HepG2 (cell line): ENCODE measurements around the gene PRDX2. TPM values are rescaled to one million over a fixed set of nuclear protein-coding genes. Genes with fewer than 3 reads are reported as not detected.
A peak's percentile ranks its signal among the peaks of the same experiment; 100 is the strongest.

ENCODE experiments used
- ATAC-seq: fragments of 200-7000 bp; cut with Tn5 transposase; 3 replicates; pipeline ENCODE4 v1.9.1; 2020; ENCODE audit warnings: mild to moderate bottlenecking, moderate library complexity
- BruUV-seq: library from RNA; stranded (reverse); fragments of 400-500 nt; replicated peaks from 2 replicates; lab custom pipeline; 2021; lab: Mats Ljungman, UMichigan
- CTCF ChIA-PET: fragments of 300-600 bp; formaldehyde crosslinking; extraction: SDS; loops from one replicate; lab custom pipeline; 2021; ENCODE audit warnings: low total read pairs, inconsistent platforms, low intra/inter-chr PET ratio; lab: Yijun Ruan, JAX
- POLR2A ChIA-PET: fragments of 350-600 bp; sonication (Branson Sonifier 250); formaldehyde crosslinking; loops from one replicate; lab custom pipeline; 2020; ENCODE audit warnings: antibody characterized with exemption, inconsistent platforms; lab: Yijun Ruan, JAX
- DNase-seq: peaks from one replicate; pipeline ENCODE4 v3.0.0-alpha.2; 2015; ENCODE audit warnings: low spot score
- FAIRE-seq: peaks from 3 replicates; lab custom pipeline; 2011; peaks lifted over from hg19 to GRCh38; lab: Jason Lieb, UNC
- H2AFZ ChIP-seq: one replicate; pipeline ENCODE4 v1.6.1; 2011; ENCODE audit warnings: low read length, inconsistent platforms
- H3K27ac ChIP-seq: fragments of 300-600 bp; 3 replicates; pipeline ENCODE4 v1.8.0; 2011; ENCODE audit warnings: mixed run types, mild to moderate bottlenecking, mixed read lengths, low read length, inconsistent platforms; ENCODE audit not compliant: insufficient read depth; ENCODE audit errors: extremely low read length
- H3K27me3 ChIP-seq, 2 experiments: fragments of 200-600 bp in 1 of 2; 2 replicates in 1 of 2; 3 replicates in 1 of 2; pipeline versions ENCODE4 v1.6.0 to v1.8.0; 2011; ENCODE audit warnings: low read length in 2 of 2, mild to moderate bottlenecking in 2 of 2, moderate library complexity in 2 of 2, inconsistent platforms in 1 of 2; ENCODE audit not compliant: insufficient read depth in 2 of 2, control insufficient read depth in 1 of 2
- H3K36me3 ChIP-seq, 2 experiments: fragments of 200-600 bp in 1 of 2; replicated peaks in 1 of 2; 2 replicates in 1 of 2; 3 replicates in 1 of 2; pipeline versions ENCODE4 v1.5.1 to v1.8.0; 2011; ENCODE audit warnings: low read length in 2 of 2, inconsistent platforms in 1 of 2; ENCODE audit not compliant: insufficient read depth in 2 of 2, control insufficient read depth in 1 of 2
- H3K4me1 ChIP-seq: 2 replicates; pipeline ENCODE4 v1.5.1; 2012; ENCODE audit warnings: low read length, inconsistent platforms; ENCODE audit not compliant: insufficient read depth
- H3K4me2 ChIP-seq: 2 replicates; pipeline ENCODE4 v1.6.0; 2011; ENCODE audit warnings: low read depth, low read length, inconsistent platforms
- H3K4me3 ChIP-seq, 3 experiments: fragments of 200-600 bp in 1 of 3; sonication (generic), shearing (Covaris generic) in 1 of 3; replicated peaks in 1 of 3; 2 replicates each; pipeline ENCODE4 v1.5.1; 2011 to 2016; ENCODE audit warnings: low read length in 3 of 3, inconsistent platforms in 2 of 3, low read depth in 2 of 3, mild to moderate bottlenecking in 2 of 3, control low read depth in 1 of 3, mixed read lengths in 1 of 3; ENCODE audit not compliant: insufficient read depth in 1 of 3
- H3K79me2 ChIP-seq: one replicate; pipeline ENCODE4 v1.6.1; 2011; ENCODE audit warnings: low read length, inconsistent platforms; ENCODE audit not compliant: insufficient read depth
- H3K9ac ChIP-seq: 2 replicates; pipeline ENCODE4 v1.6.0; 2011; ENCODE audit warnings: mild to moderate bottlenecking, low read depth, low read length, inconsistent platforms; ENCODE audit not compliant: insufficient read depth
- H3K9me3 ChIP-seq: 2 replicates; pipeline ENCODE4 v1.5.1; 2012; ENCODE audit warnings: mild to moderate bottlenecking, low read length
- H4K20me1 ChIP-seq: 2 replicates; pipeline ENCODE4 v1.6.0; 2011; ENCODE audit warnings: inconsistent platforms, mild to moderate bottlenecking, low read length, moderate library complexity; ENCODE audit not compliant: insufficient read depth
- GATAD2A ChIP-seq: IDR thresholded peaks from 2 replicates; pipeline ENCODE4 v1.6.1; 2016
- NR2F1 ChIP-seq, 2 experiments: fragments of 450-650 bp in 1 of 2; formaldehyde crosslinking in 1 of 2; IDR thresholded peaks; 2 replicates each; pipeline versions ENCODE4 v1.5.0 to v1.6.1; 2016 to 2020; ENCODE audit warnings: mild to moderate bottlenecking in 1 of 2, missing compliant biosample characterization in 1 of 2, missing genetic modification reagents in 1 of 2, moderate library complexity in 1 of 2
- PHF5A ChIP-seq: IDR thresholded peaks from one replicate; pipeline ENCODE4 v1.6.1; 2018; ENCODE audit warnings: low read depth, missing genetic modification reagents; ENCODE audit not compliant: unreplicated experiment
- TEAD3 ChIP-seq: optimal IDR thresholded peaks from 2 replicates; pipeline ENCODE3; 2016; ENCODE audit warnings: borderline replicate concordance
- YEATS2 ChIP-seq: sonication (generic); formaldehyde crosslinking; IDR thresholded peaks from 2 replicates; pipeline ENCODE4 v1.4.0; 2020; ENCODE audit warnings: missing genetic modification reagents, borderline replicate concordance
- ZBTB7B ChIP-seq: sonication (generic); formaldehyde crosslinking; IDR thresholded peaks from 2 replicates; pipeline ENCODE4 v1.4.0; 2020; ENCODE audit warnings: missing genetic modification reagents
- ZMYM2 ChIP-seq: sonication (generic); formaldehyde crosslinking; IDR thresholded peaks from 2 replicates; pipeline ENCODE4 v1.8.0; 2022; ENCODE audit warnings: mild to moderate bottlenecking, missing genetic modification reagents
- ZNF138 ChIP-seq: sonication (generic); formaldehyde crosslinking; IDR thresholded peaks from 2 replicates; pipeline ENCODE4 v1.5.0; 2020; ENCODE audit warnings: mild to moderate bottlenecking, low read depth, missing genetic modification reagents
- ZNF205 ChIP-seq: IDR thresholded peaks from 2 replicates; pipeline ENCODE4 v1.6.1; 2018; ENCODE audit warnings: missing biosample characterization, missing genetic modification reagents
- ZNF230 ChIP-seq: sonication (generic); formaldehyde crosslinking; IDR thresholded peaks from 2 replicates; pipeline ENCODE4 v1.4.0; 2020; ENCODE audit warnings: mild to moderate bottlenecking, missing genetic modification reagents
- ZNF501 ChIP-seq: sonication (generic); formaldehyde crosslinking; IDR thresholded peaks from 2 replicates; pipeline ENCODE4 v1.5.1; 2020; ENCODE audit warnings: mild to moderate bottlenecking, moderate library complexity, missing genetic modification reagents
- ZNF737 ChIP-seq: sonication (generic); formaldehyde crosslinking; IDR thresholded peaks from 2 replicates; pipeline ENCODE4 v1.5.0; 2020; ENCODE audit warnings: missing genetic modification reagents, mild to moderate bottlenecking, borderline replicate concordance
- ZNF746 ChIP-seq: sonication (generic); formaldehyde crosslinking; IDR thresholded peaks from 2 replicates; pipeline ENCODE4 v1.8.0; 2022; ENCODE audit warnings: mild to moderate bottlenecking, missing genetic modification reagents
- ZSCAN30 ChIP-seq: sonication (generic); formaldehyde crosslinking; IDR thresholded peaks from 2 replicates; pipeline ENCODE4 v1.5.0; 2020; ENCODE audit warnings: mild to moderate bottlenecking, missing genetic modification reagents
- WGBS: methylation state at CpG from one replicate; pipeline ENCODE4 v1.1.6; 2017; ENCODE audit warnings: low lambda C conversion rate; 5-methylcytosine and 5-hydroxymethylcytosine counted together
- in situ Hi-C: cut with HindIII; loops from 2 replicates; pipeline ENCODE4 v1.10.0; 2017; ENCODE audit warnings: low pct_unique_long_range_greater_than_20kb; ENCODE audit not compliant: extremely low pct_ligation_motif_present
- intact Hi-C: fragments of 100-400 bp; cut with micrococcal nuclease; formaldehyde crosslinking; loops from one replicate; pipeline ENCODE4 v1.10.0; 2022; ENCODE audit not compliant: unreplicated experiment
- polyA plus RNA-seq, 8 experiments: library from polyadenylated mRNA; depleted of rRNA in 3 of 8; stranded (reverse) in 7 of 8; unstranded in 1 of 8; fragments of >200 nt; fragmentation: Illumina TruSeq in 4 of 8; extraction: Trizol in 4 of 8; gene quantifications; 2 replicates each; pipeline versions ENCODE4 v1.2.1 to v1.2.3, GENCODE V29; 2011 to 2016; ENCODE audit warnings: low read depth in 4 of 8, missing spikeins in 1 of 8, mixed read lengths in 1 of 8; ENCODE audit not compliant: insufficient read depth in 1 of 8
- total RNA-seq, 5 experiments: library from RNA; depleted of rRNA; stranded (reverse); fragments of >200 nt; fragmentation: Illumina TruSeq; extraction: Trizol; gene quantifications; 2 replicates each; pipeline ENCODE4 v1.2.3, GENCODE V29; 2016; ENCODE audit warnings: low read depth in 1 of 5
- TF ChIP-seq, protein P1 (sequence below): sonication (generic); formaldehyde crosslinking; IDR thresholded peaks from 2 replicates; pipeline ENCODE4 v1.5.0; 2020; ENCODE audit warnings: mild to moderate bottlenecking, missing genetic modification reagents, moderate library complexity

The PRDX2 gene
- total and polyA plus RNA-seq, 2 of the 13 experiments (the other 11 are each of a cell fraction or from before 2014, with no cell fraction given), result 218 to 381 TPM

DNA sequence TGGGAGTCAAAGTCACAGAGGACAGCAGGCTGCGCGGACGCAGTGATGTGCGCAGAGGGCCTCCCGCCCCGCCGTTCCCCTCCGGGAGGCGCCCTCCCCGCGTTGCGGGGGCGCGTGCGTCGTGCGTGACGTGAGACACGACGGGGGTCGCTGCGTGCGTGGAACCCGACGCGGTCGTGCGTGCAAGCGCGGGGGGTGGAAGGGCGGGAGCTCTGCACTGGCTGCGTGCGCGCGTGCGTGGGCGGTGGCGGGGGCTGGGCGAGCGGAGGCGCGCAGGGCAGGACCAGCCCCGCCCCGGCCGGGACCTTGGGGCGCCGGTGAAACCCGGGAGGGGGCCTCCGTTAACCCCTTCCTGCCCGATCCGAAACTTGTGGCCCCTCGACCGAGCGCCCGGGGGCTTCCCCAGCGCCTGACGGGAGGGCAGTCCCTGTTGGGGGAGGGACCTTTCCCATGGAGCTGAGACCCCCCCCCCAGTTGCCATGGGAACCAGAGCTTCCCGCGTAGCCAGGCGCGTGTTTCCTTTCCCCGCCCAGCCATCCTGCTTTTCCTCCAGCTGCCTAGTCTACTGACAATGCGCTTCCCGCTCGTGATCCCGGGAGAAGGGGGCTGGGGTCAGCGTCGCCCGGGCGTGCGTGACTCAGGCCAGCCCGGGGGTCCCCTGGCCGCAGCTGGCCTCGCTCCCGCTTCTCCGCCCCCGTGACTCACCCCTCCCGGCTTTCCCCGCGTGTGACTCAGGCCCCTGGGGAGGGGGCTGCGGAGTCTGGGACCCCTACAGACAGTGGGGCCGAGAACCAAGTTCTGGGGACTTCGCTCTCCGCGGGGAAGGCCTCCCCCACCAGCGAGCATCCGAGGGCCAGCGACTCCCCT, 18.9 kb downstream of the PRDX2 start (continued):
- TF ChIP-seq NR2F1 (CRISPR knock-in tag; IDR thresholded peaks at IDR 0.05) (no peak), PHF5A (CRISPR knock-in tag) (no peak), ZBTB7B (no peak; the same call in 1 of the 2 replicates), ZNF746 (CRISPR knock-in tag) (no peak), ZSCAN30 (CRISPR knock-in tag) (no peak), TEAD3 (CRISPR knock-in tag) (no peak), ZNF138 (CRISPR knock-in tag) (no peak), ZNF737 (CRISPR knock-in tag) (no peak), ZNF230 (CRISPR knock-in tag) (no peak)
- TF ChIP-seq, protein P1, sequence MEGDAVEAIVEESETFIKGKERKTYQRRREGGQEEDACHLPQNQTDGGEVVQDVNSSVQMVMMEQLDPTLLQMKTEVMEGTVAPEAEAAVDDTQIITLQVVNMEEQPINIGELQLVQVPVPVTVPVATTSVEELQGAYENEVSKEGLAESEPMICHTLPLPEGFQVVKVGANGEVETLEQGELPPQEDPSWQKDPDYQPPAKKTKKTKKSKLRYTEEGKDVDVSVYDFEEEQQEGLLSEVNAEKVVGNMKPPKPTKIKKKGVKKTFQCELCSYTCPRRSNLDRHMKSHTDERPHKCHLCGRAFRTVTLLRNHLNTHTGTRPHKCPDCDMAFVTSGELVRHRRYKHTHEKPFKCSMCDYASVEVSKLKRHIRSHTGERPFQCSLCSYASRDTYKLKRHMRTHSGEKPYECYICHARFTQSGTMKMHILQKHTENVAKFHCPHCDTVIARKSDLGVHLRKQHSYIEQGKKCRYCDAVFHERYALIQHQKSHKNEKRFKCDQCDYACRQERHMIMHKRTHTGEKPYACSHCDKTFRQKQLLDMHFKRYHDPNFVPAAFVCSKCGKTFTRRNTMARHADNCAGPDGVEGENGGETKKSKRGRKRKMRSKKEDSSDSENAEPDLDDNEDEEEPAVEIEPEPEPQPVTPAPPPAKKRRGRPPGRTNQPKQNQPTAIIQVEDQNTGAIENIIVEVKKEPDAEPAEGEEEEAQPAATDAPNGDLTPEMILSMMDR (CRISPR knock-in tag), result peak; percentile 40; the same call in 1 of the 2 replicates

DNA sequence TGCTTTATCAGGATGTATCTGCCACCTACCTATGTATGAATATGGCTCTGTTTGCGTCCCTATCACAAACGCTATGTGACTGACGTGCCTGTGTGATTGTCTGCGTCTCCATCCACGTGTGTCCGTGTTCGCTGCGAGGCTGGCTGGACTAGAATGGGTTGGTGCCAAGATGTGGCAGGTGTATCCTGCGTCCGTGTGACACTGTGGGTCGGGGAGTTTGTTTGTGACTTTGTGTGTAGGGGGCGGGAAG, 19.5 kb downstream of the PRDX2 start:
- H3K36me3 ChIP-seq, result no peaks in the 10 kb centered on the region
- ChIA-PET POLR2A (interaction anchor here (1.0 to 3.9 kb wide), 3 partner anchors 10 to 18 kb away, joined by 3 to 38 read pairs (median 3); partner anchors contain the start of gene JUNB), CTCF (no interaction called here)
- peaks cover 81% of the 10 kb centered on the region for H3K4me1 ChIP-seq
- H3K4me2 ChIP-seq, result peak overlapping the region; percentile 92
- intact Hi-C loops, result no loop called here
- no peaks in the 10 kb centered on the region; a peak in 3 of 5 replicates for H3K27me3 ChIP-seq
- no peak for ATAC-seq
- peak overlapping the region; percentile 25 to 73 (median 65); a peak in 5 of 6 replicates for H3K4me3 ChIP-seq
- BruUV-seq, result no TSS peak
- H4K20me1 ChIP-seq, result no peaks in the 10 kb centered on the region
- H3K79me2 ChIP-seq, result no peaks in the 10 kb centered on the region
- DNase-seq, result no peak
- TF ChIP-seq GATAD2A (CRISPR knock-in tag), result peak; percentile 40; the same call in 1 of the 2 replicates
- TF ChIP-seq YEATS2, result no peak
- peak; percentile 47; the same call in 1 of the 2 replicates for TF ChIP-seq ZMYM2 (CRISPR knock-in tag)
- TF ChIP-seq ZNF501 (CRISPR knock-in tag), result peak; percentile 41; the same call in 1 of the 2 replicates
- TF ChIP-seq ZNF205 (CRISPR knock-in tag), result no peak
- in situ Hi-C loops, result no loop called here
- H2AFZ ChIP-seq, result no peak overlapping the region
- WGBS, result no CpG with 5 or more reads among the region's 12 CpGs
- no peak overlapping the region for H3K9ac ChIP-seq
- no peak overlapping the region for H3K27ac ChIP-seq
- no peaks in the 10 kb centered on the region for H3K9me3 ChIP-seq
- no peak for FAIRE-seq
